GM10266 (cell line): Measurements from ENCODE around the gene UBALD2.

Source experiments
- DNase-seq: peaks from one replicate; pipeline ENCODE4 v3.0.0; 2012; ENCODE audit errors: extremely low spot score
- CTCF ChIP-seq: IDR thresholded peaks from 2 replicates; pipeline ENCODE4 v1.5.1; 2012; ENCODE audit warnings: mild to moderate bottlenecking, low read depth; ENCODE audit not compliant: control insufficient read depth, insufficient read depth; ENCODE audit errors: missing control alignments

The UBALD2 gene

GRCh38 chr17:76272541-76273444 lies 7.6 kb downstream of the UBALD2 start:
- DNase-seq = peak; percentile 79
- no peak for TF ChIP-seq CTCF

GRCh38 chr17:76273445-76274111 lies 8.4 kb downstream of the UBALD2 start:
- no peak for DNase-seq
- TF ChIP-seq CTCF = no peak

- no peak for DNase-seq
- no peak for TF ChIP-seq CTCF
These were observed 9.2 kb downstream of the UBALD2 start for GRCh38 chr17:76274112-76274956.

- TF ChIP-seq CTCF = no peak
- no peak for DNase-seq
These were observed 10.4 kb downstream of the UBALD2 start for GRCh38 chr17:76275382-76276068.

GRCh38 chr17:76276069-76276431 lies 10.9 kb downstream of the UBALD2 start:
- DNase-seq = no peak
- no peak for TF ChIP-seq CTCF

GRCh38 chr17:76276461-76277299 lies 11.5 kb downstream of the UBALD2 start:
- no peak for TF ChIP-seq CTCF
- DNase-seq = no peak
